ENCODE results near the gene SLC44A1. TPM values are rescaled to one million over a fixed set of nuclear protein-coding genes. Genes with fewer than 3 reads are reported as not detected.

Gene SLC44A1
- total and polyA plus RNA-seq, 12 donors: 6.1 to 29.0 (median 17.8) TPM

DNA sequence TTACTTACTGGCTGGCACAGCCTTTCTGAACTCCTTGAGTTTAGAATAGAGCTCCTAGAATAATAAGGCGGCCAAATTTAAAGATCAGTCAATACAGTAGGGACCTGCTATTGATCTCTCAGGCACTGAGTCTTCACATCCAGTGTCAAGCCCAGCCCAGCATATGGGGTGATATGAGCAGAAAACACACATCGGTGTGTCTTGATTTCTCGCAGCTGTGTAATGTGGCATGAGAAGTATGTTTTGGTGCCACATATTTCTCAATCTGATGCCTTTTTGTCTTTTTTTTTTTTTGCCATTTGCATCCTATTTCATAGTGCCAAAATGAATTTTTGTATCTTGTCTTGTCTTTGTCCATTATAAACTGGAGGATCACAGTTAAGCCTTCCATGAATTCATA, 152.0 kb downstream of the SLC44A1 start:
- 86 to 87% methylated on average over 3 of the region's 3 CpGs for WGBS, 2 donors
- TF ChIP-seq, protein P1, sequence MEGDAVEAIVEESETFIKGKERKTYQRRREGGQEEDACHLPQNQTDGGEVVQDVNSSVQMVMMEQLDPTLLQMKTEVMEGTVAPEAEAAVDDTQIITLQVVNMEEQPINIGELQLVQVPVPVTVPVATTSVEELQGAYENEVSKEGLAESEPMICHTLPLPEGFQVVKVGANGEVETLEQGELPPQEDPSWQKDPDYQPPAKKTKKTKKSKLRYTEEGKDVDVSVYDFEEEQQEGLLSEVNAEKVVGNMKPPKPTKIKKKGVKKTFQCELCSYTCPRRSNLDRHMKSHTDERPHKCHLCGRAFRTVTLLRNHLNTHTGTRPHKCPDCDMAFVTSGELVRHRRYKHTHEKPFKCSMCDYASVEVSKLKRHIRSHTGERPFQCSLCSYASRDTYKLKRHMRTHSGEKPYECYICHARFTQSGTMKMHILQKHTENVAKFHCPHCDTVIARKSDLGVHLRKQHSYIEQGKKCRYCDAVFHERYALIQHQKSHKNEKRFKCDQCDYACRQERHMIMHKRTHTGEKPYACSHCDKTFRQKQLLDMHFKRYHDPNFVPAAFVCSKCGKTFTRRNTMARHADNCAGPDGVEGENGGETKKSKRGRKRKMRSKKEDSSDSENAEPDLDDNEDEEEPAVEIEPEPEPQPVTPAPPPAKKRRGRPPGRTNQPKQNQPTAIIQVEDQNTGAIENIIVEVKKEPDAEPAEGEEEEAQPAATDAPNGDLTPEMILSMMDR (IDR thresholded peaks at IDR 0.05): no peak
- H3K4me1 ChIP-seq: peaks cover 0 to 4% (median 0%) of the 10 kb centered on the region in 9 donors
- no peak overlapping the region for H3K27ac ChIP-seq
- intact Hi-C loops (cut with DNase I): no loop called here
- no peaks in the 10 kb centered on the region for H3K36me3 ChIP-seq
- ATAC-seq: no peak
- H3K27me3 ChIP-seq: no peaks in the 10 kb centered on the region
- no peaks in the 10 kb centered on the region for H3K9me3 ChIP-seq
- DNase-seq: no peak
- H3K4me3 ChIP-seq: no peak overlapping the region

DNA sequence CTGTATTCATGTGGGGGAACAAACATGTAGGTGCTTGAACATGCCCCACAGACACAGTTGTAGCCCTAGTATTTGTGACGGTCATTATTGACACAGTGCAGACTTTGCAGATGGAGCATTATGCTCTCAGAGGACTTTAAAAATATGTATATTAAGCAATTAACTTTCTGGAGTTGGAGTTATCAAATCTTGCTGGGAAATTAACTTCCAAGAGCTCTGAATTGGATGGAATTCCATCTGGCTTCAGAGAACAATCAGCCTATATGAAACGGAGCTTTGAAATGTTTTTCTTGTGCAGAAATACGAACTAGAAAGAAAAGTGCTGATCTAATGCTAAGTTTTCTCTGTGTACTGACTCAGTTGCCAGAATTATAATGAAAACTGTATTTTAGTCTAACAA, 152.4 kb downstream of the SLC44A1 start:
- TF ChIP-seq, protein P1 (IDR thresholded peaks at IDR 0.05): no peak
- no peak overlapping the region for H3K4me3 ChIP-seq
- H3K27me3 ChIP-seq: no peaks in the 10 kb centered on the region
- ATAC-seq: no peak
- 78 to 79% methylated on average over 3 of the region's 3 CpGs for WGBS, 2 donors
- H3K27ac ChIP-seq: no peak overlapping the region
- H3K36me3 ChIP-seq: no peaks in the 10 kb centered on the region
- no peaks in the 10 kb centered on the region for H3K9me3 ChIP-seq
- no peak for DNase-seq
- peaks cover 0 to 8% (median 0%) of the 10 kb centered on the region in 9 donors for H3K4me1 ChIP-seq
- intact Hi-C loops (cut with DNase I): no loop called here

DNA sequence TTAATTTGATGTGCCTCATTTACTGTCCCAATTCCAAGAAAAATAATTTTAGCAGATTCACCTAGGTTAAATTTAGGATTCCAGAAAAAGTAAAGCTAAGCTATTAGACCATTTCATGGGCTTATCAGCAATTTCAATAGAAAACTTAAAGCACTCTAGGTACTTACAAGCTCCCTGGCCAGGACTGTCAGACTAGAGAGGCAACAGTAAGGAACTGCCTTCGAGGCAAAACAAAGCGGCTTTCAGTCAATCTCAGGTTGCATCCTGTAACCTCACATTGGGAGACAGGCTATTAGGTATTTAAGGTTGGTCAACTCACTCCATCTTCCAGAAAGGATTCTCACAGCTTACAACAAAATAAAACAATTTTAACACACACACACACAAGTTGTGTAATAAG, 154.7 kb downstream of the SLC44A1 start:
- Histone ChIP-seq H3K36me3 (no peaks in the 10 kb centered on the region), H3K27ac (no peak overlapping the region), H3K4me1 (peaks cover 0 to 9% (median 0%) of the 10 kb centered on the region in 9 donors), H3K4me3 (no peak overlapping the region), H3K9me3 (no peaks in the 10 kb centered on the region), H3K27me3 (no peaks in the 10 kb centered on the region)
- DNase-seq: no peak
- TF ChIP-seq, protein P1 (IDR thresholded peaks at IDR 0.05): no peak
- ATAC-seq: no peak
- intact Hi-C loops (cut with DNase I): no loop called here
- 88 to 89% methylated on average over 2 of the region's 2 CpGs for WGBS, 2 donors

DNA sequence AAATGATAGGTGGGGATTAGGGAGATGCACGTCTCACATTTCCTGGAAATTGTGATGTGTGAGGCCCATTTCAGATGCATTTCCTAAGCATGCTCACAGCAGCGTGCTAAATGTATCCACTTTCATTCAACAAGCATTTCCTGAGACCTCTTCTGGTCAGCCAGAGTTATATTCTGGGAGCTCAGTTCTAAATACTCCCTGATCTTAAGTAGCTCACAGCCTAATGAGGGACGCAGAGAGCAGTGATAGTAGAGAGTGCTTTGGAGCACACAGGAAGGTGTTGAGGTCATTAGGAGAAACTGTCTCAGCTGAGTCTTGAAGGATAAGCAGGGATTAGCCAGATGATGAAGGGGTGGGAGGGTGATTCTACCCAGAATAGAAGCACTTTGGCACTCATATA, 157.2 kb downstream of the SLC44A1 start:
- TF ChIP-seq, protein P1 (IDR thresholded peaks at IDR 0.05): peak in 3 of 9 donors; percentile 9 to 28 (median 11)
- ATAC-seq (no peak), DNase-seq (no peak)
- Histone ChIP-seq H3K9me3 (peaks cover 0 to 1% (median 0%) of the 10 kb centered on the region in 11 donors), H3K4me3 (no peak overlapping the region), H3K36me3 (no peaks in the 10 kb centered on the region), H3K27ac (no peak overlapping the region), H3K4me1 (peaks cover 0 to 9% (median 0%) of the 10 kb centered on the region in 9 donors), H3K27me3 (no peaks in the 10 kb centered on the region)
- intact Hi-C loops (cut with DNase I): loop anchor here in 3 of 10 donors (5.0 to 10.0 kb wide), 3 partner anchors 147 to 239 kb away; no protein-coding TSS in a partner anchor
- WGBS, 2 donors: 40 to 43% methylated on average over 3 of the region's 3 CpGs
